Endothelial cell of umbilical vein (primary cell): ENCODE results near the gene IRX3.

Experiments
- CTCF ChIP-seq, 2 donors: IDR thresholded peaks; 1 replicate in 1 of 2; 2 replicates in 1 of 2; pipeline ENCODE4 v1.5.1; 2011; ENCODE audit warnings: low read length in 2 of 2, mild to moderate bottlenecking in 2 of 2, moderate library complexity in 2 of 2, control low read depth in 1 of 2, inconsistent platforms in 1 of 2, low read depth in 1 of 2; ENCODE audit not compliant: insufficient read depth in 1 of 2; ENCODE audit errors: extremely low read depth in 1 of 2
- EZH2 ChIP-seq: IDR thresholded peaks from 2 replicates; pipeline ENCODE4 v1.6.1; 2012; ENCODE audit warnings: borderline replicate concordance, low read depth, mild to moderate bottlenecking, moderate library complexity, low read length, inconsistent platforms; ENCODE audit not compliant: severe bottlenecking

- TF ChIP-seq CTCF (IDR thresholded peaks at IDR 0.05; ENCODE audit: extremely low read depth in 1 of 2, insufficient read depth in 1 of 2, low read depth in 1 of 2, low read length in 2 of 2) (no peak), EZH2 (no peak)
These were observed 8.5 kb downstream of the IRX3 start for GRCh38 chr16:54277845-54278703.
